T-helper 1 cell (primary cell): ENCODE results near the gene ZNF445.
A peak's percentile ranks its signal among the peaks of the same experiment; 100 is the strongest.
"Not testable (repeated sequence)": the region's sequence is repeated elsewhere in the genome, so short reads cannot be mapped to it uniquely, and the experiment has no call there.

Experiments used
- DNase-seq, 5 donors: peaks; one replicate each; pipeline ENCODE4 v3.0.0-alpha.2; 2012 to 2020
- total RNA-seq, 4 donors: gene quantifications; one replicate each; lab custom pipeline; 2026; lab: John Stamatoyannopoulos, UW

Gene ZNF445
- total RNA-seq: 18.8 to 67.2 (median 53.0) reads per million in 4 donors

DNA sequence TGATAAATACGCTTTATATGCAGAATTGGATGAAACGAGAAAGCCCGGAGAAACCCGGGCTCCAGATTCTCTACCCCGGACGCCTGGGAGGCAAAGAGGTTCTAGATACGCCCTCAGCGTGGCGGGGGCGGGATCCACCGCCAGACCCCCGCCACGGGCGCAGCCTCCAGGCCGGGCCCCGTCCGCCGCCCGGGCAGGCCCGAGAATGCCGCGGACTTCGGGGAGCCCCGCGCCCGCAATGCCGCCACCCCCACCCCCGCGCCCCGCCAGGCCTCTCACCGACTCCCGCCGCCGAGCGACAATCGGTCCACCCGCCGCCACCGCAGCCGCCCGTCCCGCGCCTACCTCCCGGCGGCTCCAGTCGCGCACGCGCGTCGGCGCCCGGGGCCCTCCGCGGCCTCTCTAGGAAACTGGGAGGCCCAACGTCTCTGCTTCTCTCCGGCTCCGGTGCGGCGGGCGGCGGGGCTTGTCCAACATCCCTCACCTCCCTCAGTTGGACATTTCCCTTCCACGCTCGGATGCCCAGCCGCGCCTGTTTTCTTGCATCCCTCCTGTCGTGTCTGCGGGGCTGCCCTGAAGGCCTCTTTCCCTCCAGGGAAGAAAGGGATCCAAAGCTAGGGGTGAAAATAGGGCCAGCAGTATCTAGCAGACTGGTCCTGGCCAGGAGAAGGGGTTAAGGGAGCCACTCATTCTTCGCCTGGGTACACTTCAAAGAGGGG, at the start of gene ZNF445:
TSS of gene ZNF445 (minus strand) at position 359 of the 719 bp plus-strand sequence. CDS start 22,121 bp downstream, outside the sequence.
- DNase-seq: peak; percentile 50 to 81 (median 64)

DNA sequence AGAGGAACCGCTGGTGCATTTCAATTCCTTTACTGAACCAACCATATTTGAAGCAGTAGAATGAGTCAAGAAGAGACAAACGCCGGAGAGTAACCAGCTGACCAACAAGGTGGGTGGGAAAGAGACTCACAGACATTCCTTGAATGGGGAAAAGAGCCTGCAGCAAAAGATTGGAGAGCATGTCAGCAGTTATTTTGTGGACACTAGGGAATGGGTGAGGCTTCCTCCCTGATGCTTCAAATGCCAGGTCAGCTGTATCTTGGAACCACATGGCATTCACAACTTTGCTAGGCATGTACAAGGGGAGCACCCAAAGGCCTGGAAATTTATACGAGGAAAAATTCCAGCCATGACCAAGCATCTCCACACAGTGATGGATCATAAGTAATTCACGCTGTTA, 47.6 kb upstream of the ZNF445 start:
- no peak for DNase-seq

DNA sequence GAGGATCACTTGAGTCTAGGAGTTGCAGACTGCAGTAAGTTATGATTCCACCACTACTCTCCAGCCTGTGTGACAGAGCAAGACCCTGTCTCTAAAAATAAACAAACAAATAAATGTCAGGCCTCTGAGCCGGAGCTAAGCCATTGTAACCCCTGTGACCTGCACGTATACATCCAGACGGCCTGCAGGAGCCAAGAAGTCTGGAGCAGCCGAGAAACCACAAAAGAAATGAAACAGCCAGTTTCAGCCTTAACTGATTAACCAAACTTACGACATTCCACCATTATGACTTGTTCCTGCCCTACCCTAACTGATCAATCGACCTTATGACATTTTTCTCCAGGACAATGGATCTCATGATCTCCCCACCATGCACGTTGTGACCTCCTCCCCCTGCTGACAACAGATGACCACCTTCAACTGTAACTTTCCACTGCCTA, 45.0 kb upstream of the ZNF445 start:
- DNase-seq: no peak

DNA sequence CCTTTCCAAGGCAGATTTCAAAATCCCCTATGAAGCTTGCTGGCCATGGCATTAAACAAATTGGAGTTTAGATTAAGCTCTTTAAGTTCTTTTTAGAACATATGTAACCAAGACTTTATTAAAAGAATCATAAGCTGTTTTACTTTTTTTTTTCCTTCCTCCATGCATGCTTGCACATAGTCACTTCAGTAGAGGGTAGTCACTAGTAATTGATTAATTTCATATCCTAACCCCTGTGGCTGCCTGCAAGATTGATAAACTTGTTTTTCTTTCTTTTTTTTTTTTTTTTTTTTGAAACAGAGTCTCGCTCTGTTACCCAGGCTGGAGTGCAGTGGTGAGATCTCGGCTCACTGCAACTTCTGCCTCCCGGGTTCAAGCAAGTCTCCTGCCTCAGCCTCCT, 44.3 kb upstream of the ZNF445 start:
- no peak for DNase-seq

DNA sequence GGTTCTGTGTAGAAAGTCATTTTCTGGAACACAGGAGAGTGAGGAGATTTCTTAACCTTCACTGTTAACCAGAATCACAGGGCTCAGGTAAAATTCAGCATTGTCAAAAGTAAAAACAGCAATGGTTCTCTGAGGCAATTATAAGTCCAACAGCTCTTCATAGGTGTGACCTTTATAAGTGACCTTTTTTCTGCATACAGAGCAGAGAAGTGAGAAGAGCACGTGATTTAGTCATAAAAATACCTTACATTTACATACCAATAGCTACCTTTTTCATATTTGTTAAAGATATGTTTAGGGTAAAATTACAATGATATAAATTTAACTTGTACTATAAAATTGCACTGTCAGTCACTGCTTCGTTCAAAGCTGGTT, 41.3 kb upstream of the ZNF445 start:
- DNase-seq: no peak

DNA sequence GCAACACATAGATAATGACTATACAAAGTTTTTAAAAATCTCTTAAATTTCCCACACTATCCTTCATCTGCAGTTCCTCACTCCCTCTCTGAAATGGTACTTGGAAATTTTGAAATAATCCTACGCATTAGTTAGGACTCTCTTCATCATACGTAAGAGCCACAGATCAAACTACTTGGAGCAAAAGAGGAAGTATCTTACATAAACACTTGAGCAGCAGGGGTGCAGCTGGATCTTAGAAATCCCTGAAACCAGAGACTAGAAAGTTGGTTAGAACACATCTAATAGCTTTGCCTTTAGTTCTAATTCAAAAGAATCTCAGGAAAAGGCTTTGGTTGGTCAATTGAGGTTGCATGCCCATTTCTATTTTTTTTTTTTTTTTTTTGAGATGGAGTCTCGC, 38.8 kb upstream of the ZNF445 start:
- DNase-seq: no peak

DNA sequence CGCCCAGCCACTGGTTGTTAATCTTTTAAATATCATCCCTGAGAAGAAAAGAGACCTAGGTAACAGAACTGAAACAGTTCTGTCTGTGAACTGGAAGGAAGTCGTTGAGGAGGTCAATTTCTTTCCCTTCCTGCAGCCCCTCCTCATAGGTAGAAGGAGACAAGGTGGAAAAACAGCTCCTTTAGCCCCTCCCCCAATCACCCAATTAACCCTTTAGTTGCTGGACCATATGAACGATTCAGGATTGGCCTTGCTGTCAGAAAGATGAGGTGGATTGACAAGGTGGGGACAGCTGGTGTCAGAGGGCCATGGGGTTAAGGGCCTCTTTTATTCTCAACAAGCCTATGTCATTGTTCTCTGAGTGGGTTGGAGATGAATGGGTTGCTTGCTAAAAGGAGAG, 36.0 kb upstream of the ZNF445 start:
- no peak for DNase-seq

DNA sequence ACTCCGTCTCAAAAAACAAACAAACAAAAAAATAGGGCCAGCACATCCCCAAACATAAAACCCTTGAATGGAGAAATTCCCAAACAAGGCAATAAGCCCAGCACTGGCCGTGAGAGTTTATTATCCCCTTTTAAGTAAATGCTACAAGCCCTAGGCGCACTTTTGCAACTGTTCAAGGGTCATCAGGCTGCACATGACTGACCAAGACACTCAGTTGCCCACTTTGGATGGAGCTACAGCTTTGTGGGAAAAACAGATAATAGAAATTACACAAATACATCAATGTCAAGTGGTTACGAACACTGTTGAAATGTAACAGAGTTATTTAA, 33.7 kb upstream of the ZNF445 start:
- no peak for DNase-seq

DNA sequence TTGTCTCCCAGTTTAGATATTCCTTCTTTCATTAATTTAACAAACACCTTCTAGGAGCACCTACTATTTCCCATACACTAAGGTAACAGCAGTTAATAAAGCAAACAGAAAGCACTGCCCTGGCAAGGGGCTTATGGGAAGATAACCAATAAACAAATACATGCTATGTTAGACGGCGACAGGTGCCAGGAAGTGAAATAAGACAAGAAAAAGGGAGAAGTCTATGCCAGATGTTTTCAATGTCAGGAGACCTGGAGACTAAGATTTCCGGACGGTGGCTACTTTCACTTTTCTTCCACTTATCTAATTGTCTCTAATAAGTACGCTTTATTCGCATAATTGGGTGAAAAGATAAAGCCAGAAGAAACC, 32.5 kb upstream of the ZNF445 start:
- peak in 1 of 5 donors; percentile 11 for DNase-seq

DNA sequence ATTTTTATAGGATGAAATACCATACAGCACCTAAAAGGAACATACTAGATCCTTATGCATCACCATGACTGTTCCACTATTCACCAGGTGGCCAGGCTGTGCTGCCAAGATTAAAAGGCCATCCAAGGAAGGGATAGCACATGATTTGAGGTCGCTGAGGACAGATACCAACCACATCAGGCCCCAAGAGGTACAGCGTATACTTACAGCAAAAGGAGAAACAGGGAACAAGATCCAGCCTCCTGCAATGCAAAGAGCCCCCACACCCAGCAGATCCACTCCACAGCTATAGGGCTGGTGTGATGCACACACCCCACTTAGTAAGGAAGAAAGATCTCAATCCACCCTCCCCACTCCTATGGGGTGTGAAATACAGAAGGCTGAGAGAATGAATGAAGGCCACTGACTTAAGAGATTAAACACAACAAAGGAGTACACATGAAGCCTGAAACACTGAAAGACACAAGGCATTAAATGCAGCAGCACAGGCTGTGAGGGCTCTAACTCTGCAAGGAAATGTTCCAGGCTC, 32.0 kb upstream of the ZNF445 start:
- peak in 1 of 5 donors; percentile 8 for DNase-seq

DNA sequence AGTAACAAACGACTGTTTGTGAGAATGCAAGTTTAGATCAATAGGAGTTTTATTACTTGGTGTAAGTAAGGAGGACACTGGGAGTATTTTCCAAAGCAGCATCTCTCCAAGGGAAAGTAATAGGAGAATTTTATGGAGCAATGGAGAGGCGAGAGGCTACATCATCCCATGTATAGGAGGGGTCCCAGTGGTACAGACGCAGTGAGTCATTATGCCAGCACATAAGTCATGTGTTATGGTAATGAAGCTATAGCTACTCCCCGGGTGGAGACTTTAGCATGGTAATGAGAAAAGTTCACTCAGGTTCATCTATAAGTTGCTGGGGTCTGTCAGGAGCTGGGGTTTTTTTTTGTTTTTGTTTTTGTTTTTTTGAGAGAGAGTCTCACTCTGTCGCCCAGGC, 29.5 kb upstream of the ZNF445 start:
- no peak for DNase-seq

DNA sequence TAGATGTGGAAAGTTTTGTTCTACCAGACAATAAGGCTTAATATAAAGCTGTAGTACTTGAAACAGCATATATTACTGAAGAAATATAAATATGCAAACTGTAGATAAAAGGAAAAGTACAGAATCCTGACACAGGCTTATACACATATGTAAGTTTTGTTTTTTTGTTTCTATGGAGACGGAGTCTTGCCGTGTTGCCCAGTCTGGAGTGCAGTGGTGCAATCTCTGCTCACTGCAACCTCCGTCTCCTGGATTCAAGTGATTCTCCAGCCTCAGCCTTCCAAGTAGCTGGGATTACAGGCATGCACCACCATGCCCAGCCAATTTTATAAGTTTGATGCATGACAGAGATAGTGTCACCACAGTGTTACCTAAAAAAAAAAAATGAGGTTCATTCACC, 29.1 kb upstream of the ZNF445 start:
- no peak for DNase-seq

DNA sequence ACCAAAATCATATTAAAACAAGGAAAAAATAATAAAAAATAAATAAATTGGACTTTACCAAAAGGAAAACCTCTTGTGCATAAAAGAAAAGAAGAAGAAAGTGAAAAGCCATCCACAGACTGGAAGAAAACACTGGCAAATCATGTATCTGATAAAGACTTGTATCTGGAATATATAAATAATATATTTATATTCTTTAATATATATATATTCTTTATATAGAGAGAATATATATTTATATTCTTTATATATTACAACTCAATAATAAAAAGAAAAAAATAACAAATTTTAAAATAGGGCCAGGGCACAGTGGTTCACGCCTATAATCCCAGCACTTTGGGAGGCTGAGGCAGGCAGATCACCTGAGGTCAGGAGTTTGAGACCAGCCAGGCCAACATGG, 27.1 kb upstream of the ZNF445 start:
- no peak for DNase-seq

DNA sequence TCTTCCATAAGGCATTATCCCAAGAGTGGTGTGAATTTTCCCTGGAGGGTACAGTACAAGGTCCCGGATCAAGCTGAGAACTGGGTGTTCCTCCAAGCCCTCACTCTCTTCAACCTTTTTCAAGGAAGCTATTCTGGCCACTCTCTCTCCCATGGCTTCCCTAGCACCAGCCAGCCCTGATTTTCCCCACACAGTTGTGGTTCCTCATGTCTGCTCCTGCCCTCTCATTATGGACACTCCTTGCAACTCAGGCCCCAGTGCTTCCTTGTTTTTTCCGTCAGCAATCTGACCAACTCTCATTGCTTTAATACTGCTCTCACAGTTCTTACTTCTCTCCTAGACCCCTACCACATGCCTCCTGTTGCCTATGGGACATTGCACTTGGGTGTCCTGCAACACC, 25.7 kb upstream of the ZNF445 start:
- not testable (repeated sequence) for DNase-seq

DNA sequence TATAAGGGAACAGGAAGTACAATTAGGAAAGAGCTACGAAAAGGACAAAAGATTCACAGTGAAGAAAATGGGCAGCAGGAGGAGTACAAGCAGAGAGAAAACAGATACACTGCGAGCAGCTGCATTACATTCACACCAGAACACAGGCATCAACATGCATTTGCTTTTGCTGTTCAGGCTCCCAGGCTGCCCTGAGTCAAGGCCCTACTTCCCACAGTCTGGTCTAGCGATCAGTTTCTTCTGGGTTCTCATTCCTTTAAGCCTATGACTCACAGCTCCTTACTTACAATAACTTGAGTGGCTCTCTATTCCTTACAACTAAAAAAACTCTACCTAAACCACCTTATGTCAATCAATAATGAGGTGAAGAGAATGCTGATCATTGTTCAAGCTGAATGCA, 24.5 kb upstream of the ZNF445 start:
- no peak for DNase-seq

DNA sequence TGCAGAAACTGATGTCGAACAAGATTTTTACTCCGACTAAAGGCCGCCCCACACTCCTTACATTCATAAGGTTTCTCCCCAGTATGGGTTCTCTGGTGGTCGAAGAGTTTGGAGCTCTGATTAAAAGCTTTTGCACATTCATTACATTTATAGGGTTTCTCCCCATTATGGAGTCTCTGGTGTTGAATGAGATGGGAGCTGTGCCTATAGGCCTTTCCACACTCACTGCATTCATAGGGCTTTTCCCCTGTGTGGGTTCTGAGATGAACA, 22.4 kb upstream of the ZNF445 start:
- not testable (repeated sequence) for DNase-seq

DNA sequence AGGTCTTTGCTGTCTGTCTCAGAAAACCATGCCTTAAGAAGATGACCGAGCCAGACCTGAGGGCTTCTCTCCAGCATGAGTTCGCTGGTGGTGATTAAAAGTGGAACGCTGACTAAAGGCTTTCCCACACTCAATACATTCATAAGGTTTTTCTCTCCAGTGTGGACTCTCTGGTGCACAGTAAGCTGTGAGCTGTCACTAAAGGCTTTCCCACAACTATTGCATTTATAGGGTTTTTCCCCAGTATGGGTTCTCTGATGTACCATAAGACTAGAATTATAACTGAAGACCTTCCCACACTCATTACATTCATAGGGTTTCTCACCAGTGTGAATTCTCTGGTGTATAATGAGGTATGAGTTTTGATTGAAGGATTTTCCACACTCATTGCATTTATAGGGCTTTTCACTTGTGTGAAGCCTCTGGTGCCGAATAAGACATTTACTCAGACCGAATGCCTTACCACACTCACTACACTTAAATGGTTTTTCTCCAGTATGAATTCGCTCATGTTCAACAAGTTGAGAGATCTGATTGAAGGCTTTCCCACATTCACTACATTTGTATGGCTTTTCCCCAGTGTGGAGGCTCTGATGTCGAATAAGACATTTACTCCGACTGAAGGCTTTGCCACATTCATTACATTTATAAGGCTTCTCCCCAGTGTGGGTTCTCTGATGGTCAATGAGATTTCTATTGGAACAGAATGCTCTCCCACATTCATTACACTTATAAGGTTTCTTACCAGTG, 21.9 kb upstream of the ZNF445 start:
- no peak for DNase-seq

DNA sequence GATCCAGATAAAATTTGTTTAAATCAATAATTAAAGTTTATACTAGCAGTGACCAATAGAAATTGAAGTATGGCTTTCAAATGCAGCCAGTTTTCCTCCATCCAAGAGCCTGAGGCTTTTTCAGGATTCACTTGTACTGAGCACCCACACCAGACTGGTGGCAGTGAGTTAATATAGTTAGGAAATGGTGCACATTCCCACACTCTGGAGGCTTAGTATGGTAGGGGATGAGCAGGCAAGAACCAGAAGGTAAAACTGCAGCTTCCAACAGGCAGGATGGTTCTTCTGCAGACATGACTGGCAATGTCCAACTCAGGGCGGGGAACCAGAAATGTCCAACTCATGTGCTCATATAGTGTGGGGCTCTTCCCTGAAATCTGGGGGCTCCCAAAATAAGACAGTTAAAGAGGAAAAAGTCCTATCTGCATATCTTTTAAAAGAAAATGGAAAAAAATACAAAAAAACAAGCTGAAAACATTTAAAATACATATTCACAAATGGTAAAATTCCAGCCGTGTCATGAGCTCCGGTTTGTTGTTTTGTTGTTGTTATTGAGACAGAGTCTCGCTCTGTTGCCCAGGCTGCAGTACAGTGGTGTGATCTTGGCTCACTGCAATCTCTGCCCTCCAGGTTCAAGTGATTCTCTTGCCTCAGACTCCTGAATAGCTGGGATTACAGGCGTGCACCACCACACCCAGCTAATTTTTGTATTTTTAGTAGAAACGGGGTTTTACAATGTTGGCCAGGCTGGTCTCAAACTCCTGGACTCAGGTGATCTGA, 18.4 kb upstream of the ZNF445 start:
- no peak for DNase-seq

DNA sequence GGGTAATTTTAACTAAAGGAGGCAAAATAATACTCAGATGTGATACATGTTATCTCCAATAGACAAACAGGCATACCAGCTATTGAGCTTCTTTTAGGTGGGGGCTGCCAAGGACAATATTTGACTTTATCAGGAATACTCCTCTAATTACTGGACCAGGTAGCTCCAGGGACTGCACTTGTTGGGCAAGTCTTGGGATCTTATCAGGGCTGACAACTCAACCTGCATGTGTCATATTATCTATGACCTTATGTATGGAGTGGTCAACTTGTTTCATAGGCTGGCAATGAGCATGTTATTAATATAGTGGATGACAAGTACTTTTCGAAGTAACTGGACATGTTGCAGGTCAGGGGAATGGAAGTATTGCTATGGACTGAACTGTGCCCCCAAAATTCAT, 15.0 kb upstream of the ZNF445 start:
- no peak for DNase-seq

DNA sequence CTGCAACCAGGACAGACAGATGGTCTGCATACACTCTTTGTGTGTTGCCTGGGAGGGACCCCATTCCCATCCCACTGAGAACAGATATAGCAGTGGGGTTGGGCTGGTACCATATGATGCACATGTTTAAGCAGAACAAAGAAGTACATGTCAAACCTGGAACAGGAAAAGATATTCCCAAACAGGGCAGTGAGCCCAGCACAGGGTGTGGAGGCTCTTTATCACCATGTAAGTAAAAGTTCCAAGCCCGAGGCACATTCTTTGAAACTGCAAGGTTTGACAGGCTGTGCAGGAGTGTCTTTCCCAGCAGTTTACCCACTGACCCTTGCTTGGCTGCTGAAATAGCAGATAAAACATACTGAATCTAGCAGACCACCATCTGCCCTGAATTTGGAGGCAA, 5.3 kb upstream of the ZNF445 start:
- no peak for DNase-seq

DNA sequence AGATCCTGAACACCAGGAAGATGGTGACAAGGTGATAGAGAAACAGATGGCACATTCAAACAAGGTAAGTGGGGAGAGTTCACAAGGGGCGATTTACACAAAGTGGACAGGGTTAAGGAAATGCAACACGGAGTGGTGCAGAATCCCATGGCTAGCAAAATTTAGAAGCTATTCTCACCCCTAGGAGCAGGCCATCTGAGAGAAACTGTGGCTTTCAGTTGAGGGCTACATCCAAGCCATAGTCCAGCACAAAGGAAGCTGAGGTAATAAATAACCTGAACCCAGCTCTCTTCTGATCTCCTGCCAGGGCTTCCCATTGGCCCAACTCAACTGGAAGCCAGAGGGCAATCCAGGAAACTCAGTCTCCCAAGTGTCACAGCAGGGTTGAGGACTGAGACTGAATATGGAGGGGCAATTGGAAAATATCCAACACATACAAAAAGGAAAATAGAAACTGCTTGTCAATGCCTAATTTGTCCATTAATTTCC, 1.2 kb upstream of the ZNF445 start:
- DNase-seq: no peak

DNA sequence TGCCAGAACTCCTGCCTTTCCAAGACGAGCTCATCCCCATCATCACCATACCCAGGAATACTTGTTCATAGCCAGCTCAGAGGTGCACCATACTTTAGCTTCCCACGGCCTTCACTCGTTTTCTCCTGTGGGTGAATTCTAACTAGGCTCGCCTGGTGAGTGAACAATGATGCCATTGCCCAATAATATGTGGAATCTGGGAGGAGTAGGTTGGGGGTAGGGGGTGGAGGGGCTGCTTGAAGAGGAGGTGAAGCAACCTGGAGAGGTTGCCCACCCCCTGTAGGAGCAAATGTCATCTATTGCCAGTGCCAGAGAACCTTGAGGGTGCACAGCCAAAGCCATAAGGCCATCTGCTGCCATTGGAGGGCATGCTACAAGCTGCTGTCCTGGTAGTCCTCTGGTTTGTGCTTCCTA, 592 bp upstream of the ZNF445 start:
- DNase-seq: no peak

DNA sequence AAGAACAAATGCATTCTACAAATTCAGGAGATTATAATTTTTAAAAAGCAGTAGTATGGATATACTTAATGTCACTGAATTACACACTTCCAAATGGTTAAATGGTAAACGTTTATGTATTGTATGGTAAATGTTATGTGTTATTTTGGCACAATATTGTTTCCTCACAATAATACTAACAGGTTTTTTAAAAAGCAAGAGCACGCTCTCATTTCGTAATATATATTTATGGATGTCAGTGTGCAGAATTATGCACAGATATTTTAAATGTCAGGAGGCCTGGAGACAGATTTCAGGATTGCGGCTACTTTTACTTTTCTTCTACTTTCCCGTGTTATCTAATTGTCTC, 533 bp downstream of the ZNF445 start:
- no peak for DNase-seq

DNA sequence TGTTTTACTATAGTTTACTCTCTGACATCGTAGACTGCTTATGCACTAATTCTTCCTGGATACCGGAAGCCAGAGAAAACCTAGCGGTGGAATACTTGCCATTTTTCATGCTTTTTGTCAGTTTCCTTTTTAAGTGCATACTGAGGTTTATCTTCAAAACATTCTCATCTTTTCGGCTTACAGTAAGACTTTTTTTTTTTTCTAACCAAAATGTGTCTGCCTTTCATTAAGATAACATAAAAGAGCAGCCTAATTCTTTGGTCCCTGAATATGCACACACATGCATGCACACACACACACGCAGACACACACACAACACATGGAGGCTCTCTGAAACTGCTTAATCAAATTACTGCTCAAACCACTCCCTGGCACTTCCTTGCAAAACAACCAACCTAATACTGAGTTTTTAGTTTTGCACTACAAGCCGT, 1.3 kb downstream of the ZNF445 start:
- peak in 1 of 5 donors; percentile 23 for DNase-seq
